ENCODE measurements around the gene CASP1. TPM values are rescaled to one million over a fixed set of nuclear protein-coding genes. Genes with fewer than 3 reads are reported as not detected.

Gene CASP1
- total RNA-seq, 1 donor from 2014 or later, result 23.3 TPM

- intact Hi-C loops (cut with DNase I), result loop anchor here (5.0 kb wide), 1 partner anchor 1319 kb away; no protein-coding TSS in a partner anchor
- peaks cover 5% of the 10 kb centered on the region for H3K4me1 ChIP-seq
- H3K27me3 ChIP-seq, result no peaks in the 10 kb centered on the region
Observed at GRCh38 chr11:105051559-105051958, 16.6 kb upstream of the CASP1 start.

GRCh38 chr11:105049481-105049880, 14.5 kb upstream of the CASP1 start:
- H3K27me3 ChIP-seq, result no peaks in the 10 kb centered on the region
- H3K9me3 ChIP-seq, result no peaks in the 10 kb centered on the region
- no peak for TF ChIP-seq POLR2A (IDR thresholded peaks at IDR 0.05)
- TF ChIP-seq POLR2AphosphoS5 (IDR thresholded peaks at IDR 0.05; ENCODE audit: insufficient read depth in 1 of 2, low read depth in 1 of 2), result no peak
- TF ChIP-seq CTCF (IDR thresholded peaks at IDR 0.05), result no peak
- no peak overlapping the region for H3K4me3 ChIP-seq
- no peaks in the 10 kb centered on the region for H3K36me3 ChIP-seq
- intact Hi-C loops (cut with DNase I), result no loop called here
- H3K27ac ChIP-seq, result no peak overlapping the region
- H3K4me1 ChIP-seq, result peaks cover 18% of the 10 kb centered on the region
- no peak for DNase-seq (ENCODE audit: extremely low spot score in 2 of 2)

More at GRCh38 chr11:105051559-105051958, 16.6 kb upstream of the CASP1 start:
- no peak for TF ChIP-seq POLR2AphosphoS5 (IDR thresholded peaks at IDR 0.05; ENCODE audit: insufficient read depth in 1 of 2, low read depth in 1 of 2)
- TF ChIP-seq POLR2A (IDR thresholded peaks at IDR 0.05), result no peak
- no peak for TF ChIP-seq CTCF (IDR thresholded peaks at IDR 0.05)
- no peaks in the 10 kb centered on the region for H3K36me3 ChIP-seq
- no peak overlapping the region for H3K4me3 ChIP-seq
- H3K9me3 ChIP-seq, result no peaks in the 10 kb centered on the region
- no peak overlapping the region for H3K27ac ChIP-seq
- DNase-seq (ENCODE audit: extremely low spot score in 2 of 2), result no peak

GRCh38 chr11:105046898-105047579, 12.1 kb upstream of the CASP1 start:
- DNase-seq (ENCODE audit: extremely low spot score in 2 of 2), result no peak
- Histone ChIP-seq H3K27me3 (no peaks in the 10 kb centered on the region), H3K9me3 (no peaks in the 10 kb centered on the region), H3K4me3 (no peak overlapping the region), H3K36me3 (no peaks in the 10 kb centered on the region), H3K27ac (peak overlapping the region; percentile 53), H3K4me1 (peaks cover 18% of the 10 kb centered on the region)
- TF ChIP-seq CTCF (IDR thresholded peaks at IDR 0.05) (no peak), POLR2A (IDR thresholded peaks at IDR 0.05) (no peak), POLR2AphosphoS5 (IDR thresholded peaks at IDR 0.05; ENCODE audit: insufficient read depth in 1 of 2, low read depth in 1 of 2) (peak; percentile 41 to 91)
- intact Hi-C loops (cut with DNase I), result no loop called here

- no peak for DNase-seq (ENCODE audit: extremely low spot score in 2 of 2)
- intact Hi-C loops (cut with DNase I), result no loop called here
- TF ChIP-seq POLR2AphosphoS5 (IDR thresholded peaks at IDR 0.05; ENCODE audit: insufficient read depth in 1 of 2, low read depth in 1 of 2) (no peak), CTCF (IDR thresholded peaks at IDR 0.05) (no peak), POLR2A (IDR thresholded peaks at IDR 0.05) (no peak)
- Histone ChIP-seq H3K9me3 (no peaks in the 10 kb centered on the region), H3K27me3 (no peaks in the 10 kb centered on the region), H3K36me3 (no peaks in the 10 kb centered on the region), H3K27ac (peak overlapping the region; percentile 15), H3K4me3 (peak overlapping the region; percentile 28 to 34), H3K4me1 (peaks cover 18% of the 10 kb centered on the region)
Observed at GRCh38 chr11:105045676-105046296, 10.8 kb upstream of the CASP1 start.

All from vagina (tissue), 2 donors.